ENCODE results near the gene SEC24C.

Gene SEC24C

DNA sequence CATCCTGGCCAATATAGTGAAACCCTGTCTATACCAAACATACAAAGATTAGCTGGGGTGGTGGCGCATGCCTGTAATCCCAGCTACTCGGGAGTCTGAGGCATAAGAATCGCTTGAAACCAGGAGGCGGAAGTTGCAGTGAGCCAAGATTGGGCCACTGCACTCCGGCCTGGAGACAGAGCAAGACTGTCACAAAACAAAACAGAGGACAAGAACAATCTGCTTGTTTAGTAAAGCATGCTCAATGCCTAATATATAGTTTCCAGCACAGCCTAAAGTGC, 1.8 kb upstream of the SEC24C start:
- TF ChIP-seq GATA3 (IDR thresholded peaks at IDR 0.05; ENCODE audit: low read depth, low read length) (no peak), GATA2 (IDR thresholded peaks at IDR 0.05; ENCODE audit: low read depth, low read length) (no peak)

DNA sequence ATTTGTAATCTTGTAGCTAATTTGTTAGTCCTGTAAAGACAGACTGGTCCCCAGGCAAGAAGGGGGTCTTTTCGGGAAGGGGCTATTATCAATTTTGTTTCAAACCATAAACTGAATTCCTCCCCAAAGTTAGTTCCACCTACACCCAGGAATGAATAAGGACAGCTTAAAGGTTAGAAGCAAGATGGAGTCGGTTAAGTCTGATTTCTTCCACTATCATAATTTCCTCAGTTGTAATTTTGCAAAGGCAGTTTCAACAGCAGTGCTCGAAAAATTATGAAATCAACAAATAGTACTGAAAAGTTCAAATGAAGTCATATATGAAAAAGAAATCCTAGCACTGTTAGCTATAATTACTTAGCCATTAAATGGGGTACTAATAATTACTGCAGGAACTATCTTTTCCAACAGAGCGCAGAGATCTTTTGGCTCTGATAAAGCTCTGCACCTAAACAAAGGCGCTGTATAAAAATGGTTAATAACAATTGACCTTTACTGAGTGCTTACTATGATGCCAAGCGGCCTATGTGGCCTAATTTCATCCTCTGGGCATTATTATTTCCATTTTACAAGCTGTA, 756 bp upstream of the SEC24C start:
- TF ChIP-seq GATA2 (IDR thresholded peaks at IDR 0.05; ENCODE audit: low read depth, low read length): no peak
- no peak for TF ChIP-seq GATA3 (IDR thresholded peaks at IDR 0.05; ENCODE audit: low read depth, low read length)

DNA sequence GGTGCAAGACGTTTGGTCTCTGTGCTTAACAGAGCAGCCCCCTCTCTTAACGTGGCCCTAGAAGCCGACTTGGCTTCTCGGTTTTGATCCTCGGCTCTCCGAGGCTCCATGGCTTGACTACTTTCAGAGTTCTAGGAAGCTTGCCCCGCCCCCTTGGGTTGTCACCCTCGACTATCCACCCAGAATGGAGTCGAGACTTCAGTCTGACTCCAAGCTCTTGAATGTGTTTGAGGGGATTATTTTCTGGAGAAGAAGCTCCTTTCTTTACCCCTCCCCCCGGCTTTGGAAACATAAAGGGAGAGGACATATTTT, 448 bp downstream of the SEC24C start:
- TF ChIP-seq GATA3 (IDR thresholded peaks at IDR 0.05; ENCODE audit: low read depth, low read length) (no peak), GATA2 (IDR thresholded peaks at IDR 0.05; ENCODE audit: low read depth, low read length) (no peak)

DNA sequence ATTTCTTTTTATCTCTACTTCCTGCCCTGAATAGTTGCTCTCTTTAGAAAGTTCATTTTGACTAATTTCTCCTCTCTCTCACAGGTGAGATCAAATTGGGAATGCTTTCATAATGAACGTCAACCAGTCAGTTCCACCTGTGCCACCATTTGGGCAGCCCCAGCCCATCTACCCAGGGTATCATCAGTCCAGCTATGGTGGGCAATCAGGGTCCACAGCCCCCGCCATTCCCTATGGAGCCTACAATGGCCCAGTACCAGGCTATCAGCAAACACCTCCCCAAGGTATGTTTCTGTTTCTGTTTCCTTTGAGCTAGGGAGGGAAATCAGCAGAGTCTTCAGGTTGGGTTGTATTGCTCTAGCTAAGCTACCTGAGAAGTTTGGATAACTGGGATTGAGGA, 2.5 kb downstream of the SEC24C start:
- TF ChIP-seq GATA2 (IDR thresholded peaks at IDR 0.05; ENCODE audit: low read depth, low read length) (no peak), GATA3 (IDR thresholded peaks at IDR 0.05; ENCODE audit: low read depth, low read length) (no peak)

DNA sequence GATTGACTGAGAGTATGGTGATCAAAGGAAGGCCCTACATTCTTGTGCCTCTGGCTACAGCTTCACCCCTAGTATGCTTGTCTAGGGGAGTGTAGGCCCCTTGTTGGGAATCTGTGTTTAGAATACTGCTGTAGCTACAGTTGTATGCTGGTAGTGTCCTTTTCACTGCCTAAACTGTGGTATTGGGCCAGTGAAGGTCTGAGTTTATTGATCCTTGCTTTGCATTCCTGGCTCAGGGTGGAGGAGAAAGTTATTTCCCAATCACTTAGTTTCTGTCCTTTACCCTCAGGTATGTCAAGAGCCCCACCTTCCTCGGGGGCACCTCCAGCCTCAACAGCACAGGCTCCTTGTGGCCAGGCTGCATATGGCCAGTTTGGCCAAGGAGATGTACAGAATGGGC, 6.6 kb downstream of the SEC24C start:
- TF ChIP-seq GATA3 (IDR thresholded peaks at IDR 0.05; ENCODE audit: low read depth, low read length) (no peak), GATA2 (IDR thresholded peaks at IDR 0.05; ENCODE audit: low read depth, low read length) (no peak)

DNA sequence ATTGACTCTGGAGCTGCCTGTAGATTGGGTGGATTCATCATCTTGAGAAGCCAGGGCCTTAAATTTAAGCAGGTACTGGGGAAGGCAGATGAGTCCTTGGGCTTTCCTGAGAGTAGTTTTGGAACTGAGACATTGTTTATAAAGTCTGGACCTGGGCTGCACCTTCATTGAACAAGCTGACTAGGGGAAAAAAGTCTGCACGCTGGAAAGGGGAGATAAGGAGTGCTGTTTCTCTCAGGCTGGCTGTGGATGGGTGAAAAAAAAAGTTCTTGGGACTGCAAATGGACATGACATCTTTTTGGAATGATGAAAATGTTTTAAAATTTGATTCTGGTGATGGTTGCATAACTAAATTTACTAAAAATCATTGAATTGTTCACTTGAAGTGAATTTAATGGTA, 12.0 kb downstream of the SEC24C start:
- TF ChIP-seq GATA3 (IDR thresholded peaks at IDR 0.05; ENCODE audit: low read depth, low read length) (no peak), GATA2 (IDR thresholded peaks at IDR 0.05; ENCODE audit: low read depth, low read length) (no peak)

DNA sequence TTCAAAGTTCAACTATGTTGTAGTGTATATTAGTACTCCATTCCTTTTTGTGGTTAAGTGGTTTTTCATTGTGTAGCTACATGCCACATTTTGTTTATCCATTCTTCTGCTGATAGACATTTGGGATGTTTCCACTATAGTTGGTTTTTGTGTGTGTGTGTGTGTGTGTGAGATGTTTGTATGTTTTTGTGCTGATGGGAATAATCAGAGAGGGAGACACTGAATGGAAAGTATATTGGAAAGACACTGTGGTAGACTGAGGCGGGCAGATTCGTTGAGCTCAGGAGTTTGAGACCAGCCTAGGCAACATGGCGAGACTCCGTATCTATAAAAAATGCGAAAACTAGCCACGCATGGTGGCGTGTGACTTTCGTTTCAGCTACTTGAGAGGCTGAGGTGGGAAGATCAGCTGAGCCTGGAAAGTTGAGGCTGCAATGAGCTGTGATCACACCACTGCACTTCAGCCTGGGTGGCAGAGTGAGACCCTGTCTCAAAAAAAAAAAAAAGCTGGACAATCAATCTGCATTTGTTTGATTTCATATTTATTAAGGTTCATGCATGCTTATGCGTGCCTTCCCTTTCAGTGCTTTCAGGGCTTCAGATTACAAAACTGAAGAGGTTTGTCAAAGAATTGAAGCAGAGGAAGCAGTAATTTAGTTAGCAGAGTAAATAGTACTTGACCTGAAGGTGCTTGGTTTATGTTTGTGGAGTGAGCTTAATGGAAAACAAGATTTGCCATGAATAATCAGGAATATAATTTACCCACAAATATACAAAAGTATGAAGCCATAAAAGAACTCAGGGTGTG, 14.7 kb downstream of the SEC24C start:
- no peak for TF ChIP-seq GATA3 (IDR thresholded peaks at IDR 0.05; ENCODE audit: low read depth, low read length)
- TF ChIP-seq GATA2 (IDR thresholded peaks at IDR 0.05; ENCODE audit: low read depth, low read length): no peak

DNA sequence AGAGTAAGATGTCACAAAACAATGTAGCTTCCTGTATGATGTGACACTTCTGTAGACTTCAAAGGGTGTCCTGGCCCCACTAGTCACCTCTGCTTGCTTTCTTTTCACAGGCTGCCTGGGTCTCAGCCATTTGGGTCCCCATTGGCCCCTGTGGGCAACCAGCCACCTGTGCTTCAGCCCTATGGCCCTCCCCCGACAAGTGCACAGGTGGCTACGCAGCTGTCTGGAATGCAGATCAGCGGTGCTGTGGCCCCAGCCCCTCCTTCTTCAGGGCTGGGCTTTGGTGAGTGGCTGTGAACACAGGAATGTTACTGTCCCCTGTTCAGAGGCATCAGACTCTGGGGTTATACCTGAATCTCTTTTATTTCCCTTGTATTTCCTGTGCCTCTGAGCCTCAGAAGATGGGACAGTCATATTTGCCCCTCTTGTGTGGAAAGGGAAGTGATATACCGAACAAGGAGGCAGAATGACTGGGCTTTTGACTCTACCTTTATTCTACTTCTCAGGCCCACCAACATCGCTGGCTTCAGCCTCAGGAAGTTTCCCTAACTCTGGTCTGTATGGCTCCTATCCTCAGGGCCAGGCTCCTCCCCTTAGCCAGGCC, 15.4 kb downstream of the SEC24C start:
- TF ChIP-seq GATA3 (IDR thresholded peaks at IDR 0.05; ENCODE audit: low read depth, low read length): no peak
- TF ChIP-seq GATA2 (IDR thresholded peaks at IDR 0.05; ENCODE audit: low read depth, low read length): no peak

DNA sequence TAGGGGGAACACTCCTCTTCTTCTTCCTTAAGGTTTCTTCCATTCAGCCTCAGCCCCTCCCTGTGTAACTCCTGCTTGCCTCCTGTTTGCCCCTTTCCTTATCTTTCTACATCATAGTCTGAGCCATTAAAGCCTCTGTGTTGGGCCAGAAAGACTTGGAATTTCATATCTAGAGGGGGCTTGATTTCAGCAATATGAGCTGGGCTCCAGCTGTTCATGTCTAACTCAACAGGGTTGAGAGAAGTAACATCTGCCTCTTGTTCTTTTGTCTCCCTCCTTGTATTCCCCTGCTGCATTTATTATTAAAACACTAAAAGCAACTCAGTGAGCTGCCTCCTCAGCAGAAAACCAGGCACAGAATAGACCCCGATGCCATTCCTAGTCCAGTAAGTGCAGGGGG, 17.6 kb downstream of the SEC24C start:
- TF ChIP-seq GATA2 (IDR thresholded peaks at IDR 0.05; ENCODE audit: low read depth, low read length) (no peak), GATA3 (IDR thresholded peaks at IDR 0.05; ENCODE audit: low read depth, low read length) (no peak)

DNA sequence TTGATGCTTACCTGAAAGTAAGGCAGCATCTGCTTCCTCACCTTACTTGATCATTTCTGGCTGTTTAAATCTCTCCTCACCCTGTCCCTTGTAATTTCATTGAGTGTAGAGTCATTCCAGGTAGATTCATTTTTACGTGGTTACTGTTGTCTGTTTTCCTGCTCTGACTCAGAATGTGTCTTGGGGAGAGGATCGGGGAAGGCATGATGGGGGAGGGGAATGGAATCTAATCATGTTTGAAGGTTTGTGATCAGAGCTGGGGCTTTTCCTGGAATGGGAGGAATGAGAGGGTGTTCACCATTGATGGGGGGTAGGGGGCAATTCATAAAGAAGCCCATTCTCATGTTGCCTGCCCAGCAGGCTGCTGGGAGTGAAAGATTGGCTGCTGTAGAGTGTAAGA, 18.7 kb downstream of the SEC24C start:
- TF ChIP-seq GATA3 (IDR thresholded peaks at IDR 0.05; ENCODE audit: low read depth, low read length): no peak
- TF ChIP-seq GATA2 (IDR thresholded peaks at IDR 0.05; ENCODE audit: low read depth, low read length): no peak

DNA sequence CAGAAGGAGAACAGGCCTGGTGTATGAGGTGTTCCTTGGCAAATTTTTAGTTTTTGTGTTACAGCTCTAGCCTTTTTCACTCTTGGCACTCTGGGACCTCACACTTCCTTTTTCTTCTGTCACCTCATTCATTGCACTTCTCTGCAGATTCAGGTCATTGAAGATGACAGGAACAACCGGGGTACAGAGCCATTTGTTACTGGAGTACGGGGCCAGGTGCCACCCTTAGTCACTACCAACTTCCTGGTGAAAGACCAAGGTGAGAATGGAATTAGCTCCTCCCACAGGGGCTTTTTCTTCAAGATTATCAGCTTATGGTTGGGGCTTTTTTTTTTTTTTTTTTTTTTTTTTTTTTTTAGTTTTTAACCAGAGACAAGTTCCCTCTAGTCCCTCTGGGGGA, 19.2 kb downstream of the SEC24C start:
- no peak for TF ChIP-seq GATA2 (IDR thresholded peaks at IDR 0.05; ENCODE audit: low read depth, low read length)
- no peak for TF ChIP-seq GATA3 (IDR thresholded peaks at IDR 0.05; ENCODE audit: low read depth, low read length)

DNA sequence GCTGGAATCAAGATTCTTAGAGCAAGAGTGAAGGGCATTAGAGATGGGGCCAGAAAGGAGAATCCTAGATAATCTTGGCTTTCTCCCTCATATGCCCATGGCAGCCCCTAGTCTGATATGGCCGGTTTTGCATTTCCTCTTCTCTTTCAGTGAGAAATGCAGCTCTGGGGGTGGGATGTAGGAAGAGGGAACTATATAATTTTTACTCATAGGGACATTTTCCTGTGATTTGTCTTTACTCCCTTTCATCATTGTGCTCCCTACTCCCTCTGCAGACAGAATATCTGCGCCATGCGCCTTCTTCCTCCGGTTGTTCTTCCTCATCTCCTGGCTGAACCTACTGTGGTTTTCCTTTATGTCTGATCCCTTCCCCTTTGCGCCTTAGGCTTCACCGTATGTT, 20.9 kb downstream of the SEC24C start:
- TF ChIP-seq GATA2 (IDR thresholded peaks at IDR 0.05; ENCODE audit: low read depth, low read length) (no peak), GATA3 (IDR thresholded peaks at IDR 0.05; ENCODE audit: low read depth, low read length) (no peak)

DNA sequence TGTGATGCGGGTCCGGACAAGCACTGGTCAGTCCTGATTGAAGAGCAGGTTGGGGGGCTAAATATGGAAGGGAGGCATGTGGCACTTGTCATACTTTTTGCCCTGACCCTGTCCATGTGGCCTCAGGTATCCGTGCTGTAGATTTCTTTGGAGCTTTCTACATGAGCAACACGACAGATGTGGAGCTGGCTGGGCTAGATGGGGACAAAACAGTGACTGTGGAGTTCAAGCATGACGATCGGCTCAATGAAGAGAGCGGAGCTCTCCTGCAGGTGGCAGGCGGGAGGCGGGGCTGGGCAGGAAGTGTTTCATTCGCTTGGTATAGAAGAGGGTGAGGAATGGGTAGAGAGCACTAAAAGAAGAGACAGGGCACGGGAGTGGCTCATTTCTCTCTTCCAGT, 24.7 kb downstream of the SEC24C start:
- TF ChIP-seq GATA3 (IDR thresholded peaks at IDR 0.05; ENCODE audit: low read depth, low read length): no peak
- TF ChIP-seq GATA2 (IDR thresholded peaks at IDR 0.05; ENCODE audit: low read depth, low read length): no peak

DNA sequence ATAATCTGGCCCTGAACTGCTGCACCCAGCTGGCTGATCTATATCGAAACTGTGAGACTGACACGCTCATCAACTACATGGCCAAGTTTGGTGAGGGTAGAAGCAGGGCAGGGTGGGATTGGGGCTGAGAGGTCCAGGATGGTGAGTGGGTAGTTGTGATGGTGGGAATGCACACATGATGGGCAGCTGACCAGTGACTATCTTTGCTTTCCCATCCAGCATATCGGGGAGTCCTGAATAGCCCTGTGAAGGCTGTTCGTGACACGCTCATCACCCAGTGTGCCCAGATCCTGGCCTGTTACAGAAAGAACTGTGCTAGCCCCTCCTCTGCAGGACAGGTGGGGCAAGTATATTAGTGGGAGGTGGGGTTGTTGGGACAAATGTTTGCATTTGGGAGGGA, 25.2 kb downstream of the SEC24C start:
- no peak for TF ChIP-seq GATA3 (IDR thresholded peaks at IDR 0.05; ENCODE audit: low read depth, low read length)
- no peak for TF ChIP-seq GATA2 (IDR thresholded peaks at IDR 0.05; ENCODE audit: low read depth, low read length)

DNA sequence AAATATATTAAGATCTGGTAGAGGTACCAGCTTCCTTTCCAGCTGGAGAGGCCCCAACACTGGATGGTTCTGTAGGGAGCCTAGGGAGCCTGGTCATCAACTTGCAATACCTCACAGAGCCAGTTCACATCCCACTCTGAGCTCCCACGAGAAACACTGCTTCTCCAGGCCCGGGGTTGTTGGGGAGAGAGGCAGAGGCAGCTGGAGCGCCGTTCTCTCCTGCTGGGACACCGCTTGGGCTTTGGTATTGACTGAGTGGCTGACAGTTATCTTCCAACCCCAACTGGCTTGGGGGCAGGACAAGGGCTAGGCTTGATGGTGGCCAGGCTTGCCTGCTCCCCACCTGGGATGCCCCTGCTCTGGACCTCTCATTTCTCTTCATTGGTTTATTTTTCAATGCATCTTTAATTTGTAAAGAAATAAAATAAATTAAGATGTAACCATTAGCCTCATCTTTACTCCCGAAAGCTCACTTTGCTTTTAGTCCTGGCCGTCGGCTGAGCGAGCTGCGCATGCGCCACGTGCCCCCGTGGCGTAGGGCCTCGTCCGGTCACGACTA, 27.6 kb downstream of the SEC24C start:
- TF ChIP-seq GATA3 (IDR thresholded peaks at IDR 0.05; ENCODE audit: low read depth, low read length): no peak
- TF ChIP-seq GATA2 (IDR thresholded peaks at IDR 0.05; ENCODE audit: low read depth, low read length): no peak

Measured in SH-SY5Y (cell line).